ENCODE data around the gene ABCA10.
"Not testable (repeated sequence)": the region's sequence is repeated elsewhere in the genome, so short reads cannot be mapped to it uniquely, and the experiment has no call there.

Gene ABCA10, protein sequence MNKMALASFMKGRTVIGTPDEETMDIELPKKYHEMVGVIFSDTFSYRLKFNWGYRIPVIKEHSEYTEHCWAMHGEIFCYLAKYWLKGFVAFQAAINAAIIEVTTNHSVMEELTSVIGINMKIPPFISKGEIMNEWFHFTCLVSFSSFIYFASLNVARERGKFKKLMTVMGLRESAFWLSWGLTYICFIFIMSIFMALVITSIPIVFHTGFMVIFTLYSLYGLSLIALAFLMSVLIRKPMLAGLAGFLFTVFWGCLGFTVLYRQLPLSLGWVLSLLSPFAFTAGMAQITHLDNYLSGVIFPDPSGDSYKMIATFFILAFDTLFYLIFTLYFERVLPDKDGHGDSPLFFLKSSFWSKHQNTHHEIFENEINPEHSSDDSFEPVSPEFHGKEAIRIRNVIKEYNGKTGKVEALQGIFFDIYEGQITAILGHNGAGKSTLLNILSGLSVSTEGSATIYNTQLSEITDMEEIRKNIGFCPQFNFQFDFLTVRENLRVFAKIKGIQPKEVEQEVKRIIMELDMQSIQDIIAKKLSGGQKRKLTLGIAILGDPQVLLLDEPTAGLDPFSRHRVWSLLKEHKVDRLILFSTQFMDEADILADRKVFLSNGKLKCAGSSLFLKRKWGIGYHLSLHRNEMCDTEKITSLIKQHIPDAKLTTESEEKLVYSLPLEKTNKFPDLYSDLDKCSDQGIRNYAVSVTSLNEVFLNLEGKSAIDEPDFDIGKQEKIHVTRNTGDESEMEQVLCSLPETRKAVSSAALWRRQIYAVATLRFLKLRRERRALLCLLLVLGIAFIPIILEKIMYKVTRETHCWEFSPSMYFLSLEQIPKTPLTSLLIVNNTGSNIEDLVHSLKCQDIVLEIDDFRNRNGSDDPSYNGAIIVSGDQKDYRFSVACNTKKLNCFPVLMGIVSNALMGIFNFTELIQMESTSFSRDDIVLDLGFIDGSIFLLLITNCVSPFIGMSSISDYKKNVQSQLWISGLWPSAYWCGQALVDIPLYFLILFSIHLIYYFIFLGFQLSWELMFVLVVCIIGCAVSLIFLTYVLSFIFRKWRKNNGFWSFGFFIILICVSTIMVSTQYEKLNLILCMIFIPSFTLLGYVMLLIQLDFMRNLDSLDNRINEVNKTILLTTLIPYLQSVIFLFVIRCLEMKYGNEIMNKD (N-terminal part only)

DNA sequence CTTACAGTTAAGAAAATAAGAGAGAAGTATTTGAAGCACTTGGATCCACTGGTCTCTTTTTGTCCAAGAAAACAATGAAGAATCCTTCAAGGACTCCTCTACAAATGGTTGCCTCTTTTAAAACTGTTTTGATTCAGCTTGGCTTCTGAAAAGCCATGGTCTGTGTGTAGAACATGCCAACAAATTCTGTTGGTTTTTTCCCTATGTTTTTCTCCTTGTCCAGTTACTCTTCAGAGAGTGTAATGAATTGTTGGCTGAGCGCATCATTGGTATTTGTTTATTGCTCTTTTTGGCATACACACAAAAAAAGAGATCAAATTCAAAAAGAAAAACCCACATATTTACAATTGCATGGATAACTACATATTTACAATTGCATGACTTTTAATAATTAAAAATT is at the start of gene ABCA10:
ABCA10 (minus strand) TSS at position 249 of the 400 bp plus-strand sequence. CDS start 3,466 bp downstream, outside the sequence.
- H3K9ac ChIP-seq (ENCODE audit: low read length): no peak within 1 kb of the TSS
- H3K27me3 ChIP-seq (ENCODE audit: low read length): no peaks in the 10 kb centered on the region
- no peak for TF ChIP-seq EZH2phosphoT487 (conservative IDR thresholded peaks at IDR 0.05; ENCODE audit: low read length)
- TF ChIP-seq, protein P1, sequence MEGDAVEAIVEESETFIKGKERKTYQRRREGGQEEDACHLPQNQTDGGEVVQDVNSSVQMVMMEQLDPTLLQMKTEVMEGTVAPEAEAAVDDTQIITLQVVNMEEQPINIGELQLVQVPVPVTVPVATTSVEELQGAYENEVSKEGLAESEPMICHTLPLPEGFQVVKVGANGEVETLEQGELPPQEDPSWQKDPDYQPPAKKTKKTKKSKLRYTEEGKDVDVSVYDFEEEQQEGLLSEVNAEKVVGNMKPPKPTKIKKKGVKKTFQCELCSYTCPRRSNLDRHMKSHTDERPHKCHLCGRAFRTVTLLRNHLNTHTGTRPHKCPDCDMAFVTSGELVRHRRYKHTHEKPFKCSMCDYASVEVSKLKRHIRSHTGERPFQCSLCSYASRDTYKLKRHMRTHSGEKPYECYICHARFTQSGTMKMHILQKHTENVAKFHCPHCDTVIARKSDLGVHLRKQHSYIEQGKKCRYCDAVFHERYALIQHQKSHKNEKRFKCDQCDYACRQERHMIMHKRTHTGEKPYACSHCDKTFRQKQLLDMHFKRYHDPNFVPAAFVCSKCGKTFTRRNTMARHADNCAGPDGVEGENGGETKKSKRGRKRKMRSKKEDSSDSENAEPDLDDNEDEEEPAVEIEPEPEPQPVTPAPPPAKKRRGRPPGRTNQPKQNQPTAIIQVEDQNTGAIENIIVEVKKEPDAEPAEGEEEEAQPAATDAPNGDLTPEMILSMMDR (IDR thresholded peaks at IDR 0.05; ENCODE audit: insufficient read depth, low read length, poor library complexity, severe bottlenecking): no peak
- H3K27ac ChIP-seq (ENCODE audit: low read depth, low read length): no peak within 1 kb of the TSS
- H3F3A ChIP-seq (ENCODE audit: insufficient read depth): no peaks in the 10 kb centered on the region
- no peaks in the 10 kb centered on the region for H4K20me1 ChIP-seq (ENCODE audit: low read depth, low read length)
- no peaks in the 10 kb centered on the region for H3K9me2 ChIP-seq (replicated peaks; ENCODE audit: insufficient read depth, low read length)
- no peak within 1 kb of the TSS for H3K4me2 ChIP-seq (ENCODE audit: low read depth, low read length, poor library complexity, severe bottlenecking)
- no peaks in the 10 kb centered on the region for H3K36me3 ChIP-seq (ENCODE audit: low read length)
- H3K79me2 ChIP-seq (ENCODE audit: insufficient read depth, low read length): no peaks in the 10 kb centered on the region
- no peak within 1 kb of the TSS for H2AFZ ChIP-seq (ENCODE audit: low read depth, low read length, severe bottlenecking)
- H3K9me3 ChIP-seq (ENCODE audit: insufficient read depth, low read length): no peaks in the 10 kb centered on the region
- H3K4me3 ChIP-seq (ENCODE audit: insufficient read depth, low read length, poor library complexity, severe bottlenecking): no peak within 1 kb of the TSS

DNA sequence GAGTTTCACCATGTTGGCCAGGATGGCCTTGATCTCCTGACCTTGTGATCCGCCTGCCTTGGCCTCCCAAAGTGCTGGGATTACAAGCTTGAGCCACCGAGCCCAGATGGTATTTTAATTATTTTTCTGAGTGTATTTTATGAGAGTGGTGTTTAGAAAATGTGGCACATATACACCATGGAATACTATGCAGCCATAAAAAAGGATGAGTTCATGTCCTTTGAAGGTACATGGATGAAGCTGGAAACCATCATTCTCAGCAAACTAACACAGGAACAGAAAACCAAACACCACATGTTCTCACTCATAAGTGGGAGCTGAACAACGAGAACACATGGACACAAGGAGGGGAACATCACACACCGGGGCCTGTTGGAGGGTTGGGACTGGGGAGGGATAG is 47.7 kb upstream of the ABCA10 start:
- not testable (repeated sequence) for H3K9ac ChIP-seq (ENCODE audit: low read length); H3K27me3 ChIP-seq (ENCODE audit: low read length); H3K36me3 ChIP-seq (ENCODE audit: low read length); H3K4me3 ChIP-seq (ENCODE audit: insufficient read depth, low read length, poor library complexity, severe bottlenecking); H4K20me1 ChIP-seq (ENCODE audit: low read depth, low read length); H3K9me2 ChIP-seq (replicated peaks; ENCODE audit: insufficient read depth, low read length); H2AFZ ChIP-seq (ENCODE audit: low read depth, low read length, severe bottlenecking); H3K4me2 ChIP-seq (ENCODE audit: low read depth, low read length, poor library complexity, severe bottlenecking); H3K27ac ChIP-seq (ENCODE audit: low read depth, low read length); H3K9me3 ChIP-seq (ENCODE audit: insufficient read depth, low read length); H3F3A ChIP-seq (ENCODE audit: insufficient read depth); H3K79me2 ChIP-seq (ENCODE audit: insufficient read depth, low read length)

DNA sequence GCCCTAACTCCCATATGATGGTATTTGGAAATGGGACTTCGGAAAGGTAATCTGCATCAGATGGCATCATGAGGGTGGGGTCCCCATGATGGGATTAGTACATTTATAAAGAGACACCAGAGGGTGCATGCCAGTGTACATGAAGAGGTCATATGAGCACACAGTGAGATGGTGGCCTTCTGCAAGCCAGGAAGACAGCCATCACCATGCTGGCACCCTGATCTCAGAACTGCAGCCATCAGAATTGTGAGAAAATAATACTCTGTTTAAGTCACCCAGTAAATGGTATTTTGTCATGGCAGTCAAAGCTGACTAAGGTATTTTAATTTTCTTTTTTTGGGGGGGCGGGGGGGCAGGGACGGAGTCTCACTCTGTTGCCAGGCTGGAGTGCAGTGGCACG is 47.1 kb upstream of the ABCA10 start:
- H3F3A ChIP-seq (ENCODE audit: insufficient read depth): no peaks in the 10 kb centered on the region
- H3K79me2 ChIP-seq (ENCODE audit: insufficient read depth, low read length): no peaks in the 10 kb centered on the region
- H3K27ac ChIP-seq (ENCODE audit: low read depth, low read length): no peak overlapping the region
- H3K27me3 ChIP-seq (ENCODE audit: low read length): no peaks in the 10 kb centered on the region
- no peak overlapping the region for H3K9ac ChIP-seq (ENCODE audit: low read length)
- H3K9me2 ChIP-seq (replicated peaks; ENCODE audit: insufficient read depth, low read length): no peaks in the 10 kb centered on the region
- no peak for TF ChIP-seq EZH2phosphoT487 (conservative IDR thresholded peaks at IDR 0.05; ENCODE audit: low read length)
- TF ChIP-seq, protein P1 (IDR thresholded peaks at IDR 0.05; ENCODE audit: insufficient read depth, low read length, poor library complexity, severe bottlenecking): no peak
- H2AFZ ChIP-seq (ENCODE audit: low read depth, low read length, severe bottlenecking): no peak overlapping the region
- no peak overlapping the region for H3K4me2 ChIP-seq (ENCODE audit: low read depth, low read length, poor library complexity, severe bottlenecking)
- H3K4me3 ChIP-seq (ENCODE audit: insufficient read depth, low read length, poor library complexity, severe bottlenecking): no peak overlapping the region
- H3K9me3 ChIP-seq (ENCODE audit: insufficient read depth, low read length): no peaks in the 10 kb centered on the region
- H4K20me1 ChIP-seq (ENCODE audit: low read depth, low read length): no peaks in the 10 kb centered on the region
- no peaks in the 10 kb centered on the region for H3K36me3 ChIP-seq (ENCODE audit: low read length)
